Stimulated activated CD4-positive, alpha-beta T cell treated with anti-CD3 and anti-CD28 coated beads, TNF-alpha, amount 100 ng/mL, for 24 hours (primary cell): ENCODE data around the gene GNA15.

Experiments used
- DNase-seq, 3 experiments: peaks; one replicate each; pipeline ENCODE4 v3.0.0-alpha.2; 2020; ENCODE audit warnings: low read depth in 3 of 3

GNA15 gene

DNA sequence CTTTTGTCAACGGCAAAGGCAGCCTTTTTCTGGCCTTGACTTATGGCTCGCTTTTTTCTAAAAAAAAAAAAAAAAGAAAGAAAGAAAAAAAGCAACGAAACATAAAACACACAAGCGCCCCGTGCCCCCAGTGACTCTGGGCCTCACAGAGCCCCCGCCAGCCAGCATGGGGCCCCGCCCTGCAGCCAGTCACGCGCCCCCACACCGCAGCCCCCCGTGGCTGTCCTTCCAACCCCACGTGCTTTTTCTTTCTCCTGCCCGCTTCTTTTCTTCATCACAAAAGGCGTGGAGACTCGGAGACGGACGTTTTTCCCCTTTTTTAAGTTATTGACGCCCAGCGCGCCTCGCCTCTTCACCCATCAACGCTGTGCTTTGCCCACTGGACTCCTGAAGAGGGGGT, 14.4 kb upstream of the GNA15 start:
- no peak for DNase-seq

DNA sequence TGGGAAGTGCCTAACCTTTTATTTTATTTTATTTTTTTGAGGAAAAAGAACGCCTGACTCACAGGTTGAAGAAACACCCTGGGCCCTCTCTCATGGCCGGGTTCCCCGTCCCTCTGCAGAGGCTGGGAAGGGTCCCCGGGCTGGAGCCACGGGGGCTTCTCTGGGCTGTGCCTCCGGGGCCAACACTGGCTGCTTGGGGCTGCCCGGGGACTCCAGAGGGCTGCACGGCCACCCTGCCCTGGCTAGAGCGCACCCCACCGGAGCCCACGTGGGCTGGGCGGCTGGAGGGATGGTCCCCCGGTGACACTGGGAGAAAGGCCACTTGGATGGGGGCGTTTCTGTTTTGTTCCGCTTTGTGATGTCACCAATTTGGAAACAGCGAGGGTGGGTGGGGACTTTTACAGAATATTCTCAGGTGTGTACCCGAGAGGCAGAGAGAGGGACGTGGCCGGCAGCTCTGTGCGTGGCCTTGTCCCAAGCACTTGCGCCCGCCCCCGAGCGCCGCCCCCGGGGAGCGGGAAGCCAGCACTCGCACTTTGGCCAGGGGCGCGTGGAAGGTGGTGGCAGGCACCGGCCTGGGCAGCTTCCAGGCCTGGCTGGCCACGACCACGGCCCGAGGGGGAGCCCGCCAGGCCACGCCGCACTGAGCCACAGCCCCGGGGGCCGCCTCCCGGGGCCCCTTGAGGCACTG, 13.9 kb upstream of the GNA15 start:
- no peak for DNase-seq

- no peak for DNase-seq
These were observed 13.3 kb upstream of the GNA15 start for GRCh38 chr19:3122512-3122870.

DNA sequence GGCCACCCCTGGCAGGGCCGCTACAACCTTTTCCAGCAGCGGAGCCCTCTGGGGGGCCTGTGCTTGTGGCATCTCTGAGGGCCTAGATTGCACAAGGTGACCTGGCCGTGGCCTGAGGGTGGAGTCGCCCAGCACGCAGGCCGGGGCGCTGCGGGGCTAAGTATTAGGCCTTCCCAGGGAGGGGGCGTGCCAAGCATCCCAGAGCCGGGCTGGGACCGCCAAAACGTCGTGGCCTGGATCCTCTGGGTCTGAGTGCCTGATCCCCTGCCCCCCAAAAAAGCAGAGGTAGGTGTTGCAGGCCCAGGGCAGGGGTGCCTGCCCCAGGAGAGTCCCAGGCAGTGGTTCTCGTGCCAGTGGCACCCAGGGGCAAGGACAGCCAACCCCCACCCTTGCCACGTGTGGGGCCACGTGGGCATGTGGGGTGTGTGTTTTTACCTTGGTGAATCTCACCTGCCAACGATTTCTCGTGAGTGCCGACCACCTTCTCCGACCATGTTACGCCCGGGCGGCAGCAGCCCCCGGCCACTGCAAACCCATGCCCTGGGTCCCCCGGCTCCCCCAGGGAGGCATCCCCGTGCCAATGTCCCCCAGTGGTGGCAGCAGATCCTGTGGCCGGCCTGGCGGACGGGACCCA, 12.6 kb upstream of the GNA15 start:
- no peak for DNase-seq

GRCh38 chr19:3123956-3124355, 11.9 kb upstream of the GNA15 start:
- DNase-seq, result no peak

DNA sequence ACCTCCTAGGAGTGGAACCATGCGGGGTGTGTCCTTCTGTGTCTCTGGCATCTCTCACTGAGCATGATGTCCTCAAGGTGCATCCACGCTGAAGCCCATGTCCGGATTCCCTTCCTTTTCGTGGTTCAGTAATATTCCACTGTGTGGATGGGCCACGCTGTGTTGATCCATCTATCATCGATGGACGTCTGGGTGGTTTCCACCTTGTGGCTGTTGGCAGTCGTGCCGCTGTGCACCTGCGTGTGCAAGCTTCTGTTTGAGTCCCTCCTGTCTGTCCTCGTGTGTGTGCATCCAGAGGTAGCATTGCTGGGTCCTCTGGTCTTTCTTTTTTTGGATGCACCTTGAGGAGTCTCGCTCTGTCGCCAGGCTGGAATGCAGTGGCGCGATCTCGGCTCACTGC, 11.2 kb upstream of the GNA15 start:
- DNase-seq, result no peak

GRCh38 chr19:3125900-3126524, 9.8 kb upstream of the GNA15 start:
- peak; percentile 49 to 78 (median 57) for DNase-seq

- no peak for DNase-seq
These were observed 6.7 kb upstream of the GNA15 start for GRCh38 chr19:3129112-3129511.

DNA sequence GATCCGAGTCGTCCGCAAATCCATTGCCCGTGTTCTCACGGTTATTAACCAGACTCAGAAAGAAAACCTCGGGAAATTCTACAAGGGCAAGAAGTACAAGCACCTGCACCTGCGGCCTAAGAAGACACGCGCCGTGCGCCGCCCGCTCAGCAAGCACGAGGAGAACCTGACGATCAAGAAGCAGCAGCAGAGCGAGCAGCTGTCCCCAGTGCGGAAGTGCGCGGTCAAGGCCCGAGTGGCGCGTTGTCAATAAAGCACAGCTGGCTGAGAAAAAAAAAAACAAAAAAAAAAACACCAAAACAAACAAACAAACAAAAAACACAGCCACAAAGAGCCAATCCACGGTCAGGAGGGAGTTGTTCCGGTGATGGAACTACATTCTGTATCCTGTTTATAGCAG, 4.7 kb upstream of the GNA15 start:
- no peak for DNase-seq

DNA sequence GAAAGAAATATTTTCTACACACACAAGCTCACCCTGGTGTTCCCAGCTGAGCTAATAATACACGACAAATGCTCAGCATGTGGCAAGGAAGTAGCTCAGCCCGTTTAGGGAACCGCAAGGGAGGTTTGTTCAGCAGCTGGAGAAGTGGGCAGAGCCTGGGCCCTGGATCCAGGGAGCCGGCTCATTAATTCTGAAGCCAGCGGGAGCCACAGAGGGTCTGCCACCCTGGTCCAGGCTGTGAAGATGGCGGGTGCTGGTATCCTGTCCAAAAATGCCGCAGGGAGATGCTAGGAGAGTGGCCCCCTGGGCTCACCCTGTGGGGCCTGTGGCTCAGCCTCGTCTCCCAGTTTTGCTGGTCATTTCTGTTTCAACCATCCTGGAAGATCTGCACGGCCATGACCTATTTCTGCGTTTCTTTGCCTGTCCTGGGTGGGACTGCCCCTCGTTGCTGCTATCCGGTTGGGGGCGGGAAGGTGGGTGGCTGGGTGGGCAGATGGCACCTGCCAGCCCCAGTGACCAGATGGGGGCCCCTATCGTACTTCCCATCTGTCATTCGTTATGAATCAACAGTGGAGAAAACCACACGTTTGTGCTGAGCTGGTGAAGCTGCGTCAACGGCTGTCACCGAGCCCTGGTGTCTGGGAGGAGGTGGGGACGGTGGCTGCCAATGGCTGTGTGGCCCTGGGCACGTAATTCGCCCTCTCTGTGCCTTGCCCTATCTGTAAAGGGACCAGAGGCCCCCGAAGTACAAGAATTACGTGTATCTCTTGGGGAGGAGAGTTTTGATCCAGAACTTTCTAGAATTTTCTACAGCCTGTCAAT, 2.7 kb upstream of the GNA15 start:
- DNase-seq, result peak; percentile 48 to 83 (median 62)

DNA sequence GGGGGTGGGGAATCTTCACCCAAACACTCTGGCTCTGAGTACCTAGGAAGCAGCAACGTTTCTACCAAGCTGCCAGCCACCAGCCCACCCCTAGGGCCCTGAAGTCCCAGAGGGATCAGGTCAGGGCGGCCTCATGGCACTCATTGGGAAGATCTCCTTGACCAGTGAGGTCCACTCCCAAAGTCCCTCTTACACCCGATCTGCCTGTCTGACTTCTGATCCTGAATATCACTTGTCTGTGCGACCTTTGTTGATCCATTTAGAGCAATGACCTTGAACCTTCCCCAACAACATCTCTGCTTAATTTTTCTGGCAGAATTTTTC, 2.1 kb upstream of the GNA15 start:
- no peak for DNase-seq

DNA sequence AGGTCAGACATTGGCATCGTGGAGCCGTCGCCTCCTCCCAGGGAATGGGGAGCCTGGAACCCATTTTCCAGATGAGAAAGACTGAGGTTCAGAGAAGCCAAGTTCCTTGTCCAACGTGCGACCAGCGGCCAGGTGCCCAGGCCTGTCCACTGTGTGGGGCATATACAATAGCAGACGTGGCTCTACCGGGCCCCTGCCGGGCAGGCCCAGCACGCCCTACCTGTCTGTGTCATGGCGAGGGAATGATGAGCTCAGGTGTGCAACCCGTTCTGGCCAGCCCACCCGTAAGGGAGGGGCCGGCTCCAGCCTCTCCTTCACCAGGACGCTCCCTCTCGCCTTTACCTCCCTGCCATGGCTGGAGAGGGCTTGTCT, 837 bp downstream of the GNA15 start:
- DNase-seq, result no peak

DNA sequence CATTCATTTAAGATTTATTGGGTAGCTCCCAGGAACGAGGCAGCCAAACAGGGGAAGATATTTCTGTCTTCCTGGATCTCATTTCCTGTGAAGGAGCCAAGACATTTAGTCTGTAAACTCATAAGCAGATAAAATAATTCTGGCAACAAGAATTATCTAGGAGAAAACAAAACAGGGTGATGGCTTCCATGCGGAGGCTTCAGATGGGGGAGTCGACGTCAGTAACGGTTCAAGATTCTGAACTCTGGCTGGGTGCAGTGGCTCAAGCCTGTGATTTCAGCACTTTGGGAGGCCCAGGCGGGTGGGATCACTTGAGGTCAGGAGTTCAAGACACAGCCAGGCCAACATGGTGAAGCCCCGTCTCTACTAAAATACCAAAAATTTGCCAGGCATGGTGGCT, 1.3 kb downstream of the GNA15 start:
- DNase-seq, result no peak

- no peak for DNase-seq
These were observed 2.4 kb downstream of the GNA15 start for GRCh38 chr19:3138268-3138667.

GRCh38 chr19:3140667-3141038, 4.8 kb downstream of the GNA15 start:
- DNase-seq, result no peak

- peak in 2 of 3 experiments; percentile 47 to 55 for DNase-seq
These were observed 6.4 kb downstream of the GNA15 start for GRCh38 chr19:3142292-3142670.

GRCh38 chr19:3142781-3143337, 7.0 kb downstream of the GNA15 start:
- DNase-seq, result no peak

DNA sequence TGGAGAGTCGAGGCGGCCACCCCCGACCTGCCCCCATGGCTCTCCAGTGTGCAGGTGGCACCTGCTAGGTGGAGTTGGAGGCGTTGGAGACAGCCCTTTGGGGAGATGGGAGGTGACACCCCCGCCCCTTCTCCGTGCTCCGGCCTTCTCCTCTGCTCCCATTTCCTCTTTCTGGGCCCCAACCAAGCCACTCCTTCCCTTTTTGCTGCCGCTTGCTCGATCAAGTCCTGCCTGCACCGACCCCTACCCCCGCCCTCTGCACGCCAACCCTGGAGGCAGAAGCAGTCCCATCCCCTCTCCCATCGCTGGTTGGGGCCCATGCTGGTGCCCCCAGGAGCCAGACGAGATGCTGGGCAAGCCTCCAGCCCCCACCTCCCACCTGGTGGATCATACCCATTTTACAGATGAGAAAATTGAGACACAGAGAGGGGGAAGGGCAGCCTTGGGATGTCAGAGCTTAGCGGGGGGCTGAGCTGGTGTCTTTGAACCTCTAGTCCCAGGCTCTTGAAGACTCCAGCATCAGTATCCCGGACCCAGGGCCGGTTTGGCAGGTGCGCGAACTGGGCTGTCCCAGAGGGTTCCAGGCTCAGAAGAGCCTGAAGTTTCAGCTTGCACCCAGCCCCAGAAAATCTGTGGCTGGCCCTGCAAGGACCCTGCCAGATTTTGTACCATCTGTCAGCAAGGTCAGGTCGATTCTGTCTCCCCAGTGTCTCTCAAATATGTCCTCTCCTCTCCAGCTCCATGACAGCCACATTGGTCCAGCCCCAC, 10.3 kb downstream of the GNA15 start:
- DNase-seq, result no peak

- peak; percentile 47 to 65 (median 50) for DNase-seq
These were observed 10.9 kb downstream of the GNA15 start for GRCh38 chr19:3146677-3147100.

DNA sequence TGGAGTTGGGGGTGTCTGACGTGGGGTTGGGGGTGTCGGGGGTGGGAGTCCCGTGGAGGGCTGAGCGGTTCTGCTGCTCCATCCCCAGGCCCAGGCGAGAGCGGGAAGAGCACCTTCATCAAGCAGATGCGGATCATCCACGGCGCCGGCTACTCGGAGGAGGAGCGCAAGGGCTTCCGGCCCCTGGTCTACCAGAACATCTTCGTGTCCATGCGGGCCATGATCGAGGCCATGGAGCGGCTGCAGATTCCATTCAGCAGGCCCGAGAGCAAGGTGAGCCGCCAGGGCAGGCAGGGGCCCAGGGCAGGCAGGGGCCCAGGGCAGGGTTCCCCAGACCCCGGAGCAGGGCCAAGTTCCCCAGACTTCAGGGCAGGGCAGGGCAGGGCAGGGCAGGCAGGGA, 12.7 kb downstream of the GNA15 start:
- DNase-seq, result no peak

GRCh38 chr19:3149089-3149488, 13.3 kb downstream of the GNA15 start:
- DNase-seq, result no peak
